HepG2 (cell line): ENCODE results near the gene PNRC1. TPM values are rescaled to one million over a fixed set of nuclear protein-coding genes. Genes with fewer than 3 reads are reported as not detected.

Experiments used
- ARID4A ChIP-seq: sonication (generic); formaldehyde crosslinking; IDR thresholded peaks from 2 replicates; pipeline ENCODE4 v1.5.0; 2020; ENCODE audit warnings: mild to moderate bottlenecking, missing genetic modification reagents, borderline replicate concordance
- CC2D1A ChIP-seq: sonication (generic); formaldehyde crosslinking; IDR thresholded peaks from 2 replicates; pipeline ENCODE4 v1.8.1; 2023; ENCODE audit warnings: mild to moderate bottlenecking, missing genetic modification reagents
- CERS6 ChIP-seq: sonication (generic); formaldehyde crosslinking; IDR thresholded peaks from 2 replicates; pipeline ENCODE4 v1.5.0; 2020; ENCODE audit warnings: missing genetic modification reagents
- CHCHD3 ChIP-seq: sonication (generic); formaldehyde crosslinking; IDR thresholded peaks from 2 replicates; pipeline ENCODE4 v1.8.0; 2022; ENCODE audit warnings: mild to moderate bottlenecking, missing genetic modification reagents, moderate library complexity
- ETV6 ChIP-seq: sonication (generic); formaldehyde crosslinking; conservative IDR thresholded peaks from 2 replicates; pipeline ENCODE4 v1.4.0; 2020; ENCODE audit warnings: missing genetic modification reagents
- HINFP ChIP-seq: sonication (generic); formaldehyde crosslinking; IDR thresholded peaks from 2 replicates; pipeline ENCODE4 v1.4.0; 2020; ENCODE audit warnings: low read depth, mild to moderate bottlenecking, missing genetic modification reagents
- HMGA1 ChIP-seq: sonication (generic); formaldehyde crosslinking; conservative IDR thresholded peaks from 2 replicates; pipeline ENCODE4 v1.4.0; 2020; ENCODE audit warnings: missing genetic modification reagents
- JUN ChIP-seq: sonication (generic); formaldehyde crosslinking; IDR thresholded peaks from 2 replicates; pipeline ENCODE4 v1.4.0; 2020; ENCODE audit warnings: mild to moderate bottlenecking, missing genetic modification reagents
- MXD3 ChIP-seq: IDR thresholded peaks from 2 replicates; pipeline ENCODE4 v1.6.1; 2016; ENCODE audit warnings: mild to moderate bottlenecking, missing biosample characterization, missing genetic modification reagents
- MYNN ChIP-seq: sonication (generic); formaldehyde crosslinking; IDR thresholded peaks from 2 replicates; pipeline ENCODE4 v1.4.0; 2020; ENCODE audit warnings: mild to moderate bottlenecking, low read depth, missing genetic modification reagents
- MYPOP ChIP-seq: sonication (generic); formaldehyde crosslinking; IDR thresholded peaks from 2 replicates; pipeline ENCODE4 v1.8.1; 2023; ENCODE audit warnings: mild to moderate bottlenecking, moderate library complexity, missing genetic modification reagents
- RNF2 ChIP-seq: fragments of 450-650 bp; conservative IDR thresholded peaks from 2 replicates; pipeline ENCODE4 v1.6.1; 2016; ENCODE audit warnings: low read depth
- SIN3A ChIP-seq: IDR thresholded peaks from 2 replicates; pipeline ENCODE4 v1.6.1; 2011; ENCODE audit warnings: low read depth, mild to moderate bottlenecking, control low read depth, low read length, borderline replicate concordance
- ZBTB38 ChIP-seq: sonication (generic); formaldehyde crosslinking; IDR thresholded peaks from 2 replicates; pipeline ENCODE4 v1.5.1; 2020; ENCODE audit warnings: mild to moderate bottlenecking, missing genetic modification reagents
- ZBTB7A ChIP-seq: sonication (generic); formaldehyde crosslinking; IDR thresholded peaks from 2 replicates; pipeline ENCODE4 v1.8.0; 2022; ENCODE audit warnings: mild to moderate bottlenecking, missing genetic modification reagents
- ZFP37 ChIP-seq: sonication (generic); formaldehyde crosslinking; IDR thresholded peaks from 2 replicates; pipeline ENCODE4 v1.4.0; 2020; ENCODE audit warnings: missing genetic modification reagents, borderline replicate concordance
- ZNF253 ChIP-seq: sonication (generic); formaldehyde crosslinking; IDR thresholded peaks from 2 replicates; pipeline ENCODE4 v1.8.0; 2022; ENCODE audit warnings: mild to moderate bottlenecking, missing genetic modification reagents, borderline replicate concordance
- ZNF468 ChIP-seq: sonication (generic); formaldehyde crosslinking; IDR thresholded peaks from 2 replicates; pipeline ENCODE4 v1.8.0; 2022; ENCODE audit warnings: mild to moderate bottlenecking, moderate library complexity, missing genetic modification reagents
- ZNF768 ChIP-seq: sonication (generic); formaldehyde crosslinking; IDR thresholded peaks from 2 replicates; pipeline ENCODE4 v1.4.0; 2020; ENCODE audit warnings: missing genetic modification reagents
- ZNF839 ChIP-seq: sonication (generic); formaldehyde crosslinking; IDR thresholded peaks from 2 replicates; pipeline ENCODE4 v1.4.0; 2020; ENCODE audit warnings: missing genetic modification reagents, mild to moderate bottlenecking, borderline replicate concordance
- ZNF883 ChIP-seq: sonication (generic); formaldehyde crosslinking; IDR thresholded peaks from 2 replicates; pipeline ENCODE4 v1.5.1; 2020; ENCODE audit warnings: mild to moderate bottlenecking, missing genetic modification reagents; ENCODE audit errors: not compliant biosample characterization
- polyA plus RNA-seq, 8 experiments: library from polyadenylated mRNA; depleted of rRNA in 3 of 8; stranded (reverse) in 7 of 8; unstranded in 1 of 8; fragments of >200 nt; fragmentation: Illumina TruSeq in 4 of 8; extraction: Trizol in 4 of 8; gene quantifications; 2 replicates each; pipeline versions ENCODE4 v1.2.1 to v1.2.3, GENCODE V29; 2011 to 2016; ENCODE audit warnings: low read depth in 4 of 8, missing spikeins in 1 of 8, mixed read lengths in 1 of 8; ENCODE audit not compliant: insufficient read depth in 1 of 8
- total RNA-seq, 5 experiments: library from RNA; depleted of rRNA; stranded (reverse); fragments of >200 nt; fragmentation: Illumina TruSeq; extraction: Trizol; gene quantifications; 2 replicates each; pipeline ENCODE4 v1.2.3, GENCODE V29; 2016; ENCODE audit warnings: low read depth in 1 of 5

The PNRC1 gene
- total and polyA plus RNA-seq, 2 of the 13 experiments (the other 11 are each of a cell fraction or from before 2014, with no cell fraction given) = 17.6 to 36.0 TPM

- TF ChIP-seq ARID4A (CRISPR knock-in tag) = peak; percentile 87
- TF ChIP-seq RNF2 = no peak
- peak; percentile 60; the same call in 1 of the 2 replicates for TF ChIP-seq ZNF839 (CRISPR knock-in tag)
- TF ChIP-seq SIN3A = peak; percentile 88
- TF ChIP-seq ZFP37 (CRISPR knock-in tag) = no peak
- peak; percentile 80 for TF ChIP-seq ZNF883 (CRISPR knock-in tag)
- no peak for TF ChIP-seq CC2D1A (CRISPR knock-in tag)
- no peak for TF ChIP-seq CHCHD3 (CRISPR knock-in tag)
- peak; percentile 71 for TF ChIP-seq ZBTB38 (CRISPR knock-in tag)
- no peak for TF ChIP-seq HMGA1
- 0 out of 2 replicates have a peak, but pooled peaks have one; percentile 30 for TF ChIP-seq ZNF253
- no peak for TF ChIP-seq CERS6
- TF ChIP-seq HINFP (CRISPR knock-in tag) = no peak
- TF ChIP-seq ZNF768 (CRISPR knock-in tag) = peak; percentile 27; the same call in 1 of the 2 replicates
- no peak for TF ChIP-seq ZBTB7A (CRISPR knock-in tag)
- TF ChIP-seq ZNF468 = peak; percentile 35; the same call in 1 of the 2 replicates
- no peak for TF ChIP-seq JUN
- peak; percentile 96 for TF ChIP-seq MXD3 (CRISPR knock-in tag)
- TF ChIP-seq MYPOP (CRISPR knock-in tag) = 0 out of 2 replicates have a peak, but pooled peaks have one; percentile 59
- 0 out of 2 replicates have a peak, but pooled peaks have one; percentile 16 for TF ChIP-seq MYNN (CRISPR knock-in tag)
- TF ChIP-seq ETV6 = 0 out of 2 replicates have a peak, but pooled peaks have one; percentile 55
Measured at GRCh38 chr6:89080281-89081128, at the start of gene PNRC1 (continued).
